ENCODE measurements around the gene GOLGA6L22. TPM values are rescaled to one million over a fixed set of nuclear protein-coding genes. Genes with fewer than 3 reads are reported as not detected.
"Not testable (repeated sequence)": the region's sequence is repeated elsewhere in the genome, so short reads cannot be mapped to it uniquely, and the experiment has no call there.

GOLGA6L22 gene
- total RNA-seq (2021), result not detected in 2 replicates
- long read RNA-seq, result 0 reads

- H2AK5ac ChIP-seq (ENCODE audit: insufficient read length, low read length); H3K4me2 ChIP-seq (ENCODE audit: insufficient read depth, insufficient read length, low read length); H3K4ac ChIP-seq (ENCODE audit: low read depth, low read length); H2AFZ ChIP-seq (ENCODE audit: low read length); H2BK12ac ChIP-seq (ENCODE audit: insufficient read length, low read depth, low read length); H2BK15ac ChIP-seq (ENCODE audit: low read depth, low read length); H3K36me3 Mint-ChIP-seq (ENCODE audit: insufficient read depth in 1 of 3, low read depth in 3 of 3); H4K20me1 ChIP-seq (ENCODE audit: control insufficient read depth, insufficient read depth, insufficient read length); H3K27me3 ChIP-seq (ENCODE audit: insufficient read depth, low read length); H3K14ac ChIP-seq (ENCODE audit: insufficient read depth, low read length); H3T11ph ChIP-seq (ENCODE audit: low read length); H3K27me3 Mint-ChIP-seq (ENCODE audit: low read depth); H3K79me1 ChIP-seq (ENCODE audit: insufficient read depth, low read depth, low read length, poor library complexity, severe bottlenecking); H3K9me3 Mint-ChIP-seq; H3K56ac ChIP-seq (ENCODE audit: insufficient read length, low read depth, low read length); H3K4me1 ChIP-seq (ENCODE audit: insufficient read depth, low read length); H3K23me2 ChIP-seq (ENCODE audit: insufficient read length, low read depth, low read length, poor library complexity, severe bottlenecking); H4K5ac ChIP-seq (ENCODE audit: insufficient read length, low read depth, low read length); H3K9me3 ChIP-seq (ENCODE audit: control insufficient read depth, low read depth, low read length); H3K4me3 Mint-ChIP-seq; H2BK20ac ChIP-seq (ENCODE audit: low read depth, low read length, poor library complexity, severe bottlenecking); H3K4me1 Mint-ChIP-seq; H3K9ac ChIP-seq (ENCODE audit: extremely low read depth, insufficient read length, low read length); H3K27ac ChIP-seq (ENCODE audit: insufficient read length, low read depth, low read length); H2BK120ac ChIP-seq (ENCODE audit: low read depth, low read length, poor library complexity, severe bottlenecking); H4K8ac ChIP-seq (replicated peaks; ENCODE audit: insufficient read length, low read depth, low read length); H3K18ac ChIP-seq (ENCODE audit: insufficient read length, low read depth, low read length); H3K79me2 ChIP-seq (ENCODE audit: insufficient read depth, low read length); H3K23ac ChIP-seq (ENCODE audit: insufficient read length, low read depth, low read length); H2BK5ac ChIP-seq (ENCODE audit: insufficient read length, low read length); DNase-seq; H4K91ac ChIP-seq (ENCODE audit: insufficient read length, low read depth, low read length); H3K27ac Mint-ChIP-seq: not testable (repeated sequence)
- no CpG with 5 or more reads among the region's 7 CpGs for WGBS (ENCODE audit: extremely low coverage, insufficient read length, low lambda C conversion rate)
Measured at GRCh38 chr15:22458603-22459002, at the start of gene GOLGA6L22. TSS of gene GOLGA6L22 (plus strand) at chr15:22458903. CDS start at chr15:22458994, 91 bp downstream.

GRCh38 chr15:22417288-22417687, 41.4 kb upstream of the GOLGA6L22 start:
- not testable (repeated sequence) for H3K56ac ChIP-seq (ENCODE audit: insufficient read length, low read depth, low read length); H3K36me3 Mint-ChIP-seq (ENCODE audit: insufficient read depth in 1 of 3, low read depth in 3 of 3); H3K4me1 Mint-ChIP-seq; H3K9ac ChIP-seq (ENCODE audit: extremely low read depth, insufficient read length, low read length); H3K18ac ChIP-seq (ENCODE audit: insufficient read length, low read depth, low read length); H3K79me1 ChIP-seq (ENCODE audit: insufficient read depth, low read depth, low read length, poor library complexity, severe bottlenecking); H4K91ac ChIP-seq (ENCODE audit: insufficient read length, low read depth, low read length); H3K27ac ChIP-seq (ENCODE audit: insufficient read length, low read depth, low read length); H3K27me3 ChIP-seq (ENCODE audit: insufficient read depth, low read length); H3K14ac ChIP-seq (ENCODE audit: insufficient read depth, low read length); H2BK15ac ChIP-seq (ENCODE audit: low read depth, low read length); H2BK5ac ChIP-seq (ENCODE audit: insufficient read length, low read length); H4K20me1 ChIP-seq (ENCODE audit: control insufficient read depth, insufficient read depth, insufficient read length); H3K23me2 ChIP-seq (ENCODE audit: insufficient read length, low read depth, low read length, poor library complexity, severe bottlenecking); H2BK20ac ChIP-seq (ENCODE audit: low read depth, low read length, poor library complexity, severe bottlenecking); H3K9me3 ChIP-seq (ENCODE audit: control insufficient read depth, low read depth, low read length); H3K9me3 Mint-ChIP-seq; H3K27me3 Mint-ChIP-seq (ENCODE audit: low read depth); H2BK120ac ChIP-seq (ENCODE audit: low read depth, low read length, poor library complexity, severe bottlenecking); H3K4me1 ChIP-seq (ENCODE audit: insufficient read depth, low read length); H2BK12ac ChIP-seq (ENCODE audit: insufficient read length, low read depth, low read length); H3K23ac ChIP-seq (ENCODE audit: insufficient read length, low read depth, low read length); H2AFZ ChIP-seq (ENCODE audit: low read length); H3K4me2 ChIP-seq (ENCODE audit: insufficient read depth, insufficient read length, low read length); H4K5ac ChIP-seq (ENCODE audit: insufficient read length, low read depth, low read length); H3T11ph ChIP-seq (ENCODE audit: low read length); H4K8ac ChIP-seq (replicated peaks; ENCODE audit: insufficient read length, low read depth, low read length); H3K79me2 ChIP-seq (ENCODE audit: insufficient read depth, low read length); H2AK5ac ChIP-seq (ENCODE audit: insufficient read length, low read length); H3K27ac Mint-ChIP-seq; H3K4ac ChIP-seq (ENCODE audit: low read depth, low read length); H3K4me3 Mint-ChIP-seq
- WGBS (ENCODE audit: extremely low coverage, insufficient read length, low lambda C conversion rate), result no CpG with 5 or more reads among the region's 19 CpGs
- DNase-seq, result peak; percentile 14

Data from H9 (cell line).